PC-9 (cell line): Measurements from ENCODE around the gene WIPI1. TPM values are rescaled to one million over a fixed set of nuclear protein-coding genes. Genes with fewer than 3 reads are reported as not detected.
A peak's percentile ranks its signal among the peaks of the same experiment; 100 is the strongest.

Experiments used
- BruUV-seq: library from RNA; stranded (reverse); fragments of 400-500 nt; replicated peaks from 2 replicates; lab custom pipeline; 2021; lab: Mats Ljungman, UMichigan
- CTCF ChIA-PET: fragments of 300-600 bp; sonication (Branson Sonifier 250); formaldehyde crosslinking; loops from one replicate; lab custom pipeline; 2022; ENCODE audit warnings: antibody characterized with exemption; lab: Charles Lee
- POLR2A ChIA-PET: fragments of 300-600 bp; sonication (Branson Sonifier 250); formaldehyde crosslinking; loops from one replicate; lab custom pipeline; 2022; ENCODE audit warnings: antibody characterized with exemption; ENCODE audit not compliant: unreplicated experiment; lab: Charles Lee
- DNase-seq, 2 experiments: peaks; one replicate each; pipeline versions ENCODE4 v3.0.0 to v3.0.0-alpha.2; 2015 to 2022; ENCODE audit warnings: mixed read lengths in 1 of 2
- H2AFZ ChIP-seq: fragments of 200-600 bp; sonication (generic); 2 replicates; pipeline ENCODE4 v1.8.1; 2017; ENCODE audit warnings: antibody characterized with exemption
- H3F3A ChIP-seq: fragments of 200-600 bp; sonication (generic); 2 replicates; pipeline ENCODE4 v1.8.1; 2017; ENCODE audit warnings: antibody characterized with exemption, mild to moderate bottlenecking, low read depth; ENCODE audit not compliant: insufficient read depth
- H3K27ac ChIP-seq: fragments of 200-600 bp; sonication (generic); 2 replicates; pipeline ENCODE4 v1.6.1; 2016; ENCODE audit warnings: mixed run types
- H3K27me3 ChIP-seq: fragments of 200-600 bp; sonication (generic); 2 replicates; pipeline ENCODE4 v1.6.1; 2016; ENCODE audit warnings: low read depth, mixed run types; ENCODE audit not compliant: insufficient read depth
- H3K36me3 ChIP-seq: fragments of 200-600 bp; sonication (generic); 2 replicates; pipeline ENCODE4 v1.6.1; 2016; ENCODE audit warnings: low read depth, mixed run types
- H3K4me1 ChIP-seq: fragments of 200-600 bp; sonication (generic); replicated peaks from 2 replicates; pipeline ENCODE4 v1.6.1; 2016; ENCODE audit warnings: mixed run types; ENCODE audit not compliant: insufficient read depth
- H3K4me2 ChIP-seq: fragments of 200-600 bp; sonication (generic); 2 replicates; pipeline ENCODE4 v1.6.1; 2017; ENCODE audit warnings: mixed run types
- H3K4me3 ChIP-seq: fragments of 200-600 bp; sonication (generic); 2 replicates; pipeline ENCODE4 v1.6.1; 2016; ENCODE audit warnings: mixed run types
- H3K79me2 ChIP-seq: fragments of 200-600 bp; sonication (generic); 2 replicates; pipeline ENCODE4 v1.6.1; 2017; ENCODE audit warnings: low read depth, mixed run types
- H3K9me2 ChIP-seq: fragments of 200-600 bp; sonication (generic); 2 replicates; pipeline ENCODE4 v1.8.1; 2017; ENCODE audit warnings: mild to moderate bottlenecking; ENCODE audit not compliant: insufficient read depth
- H3K9me3 ChIP-seq: fragments of 200-600 bp; sonication (generic); 2 replicates; pipeline ENCODE4 v1.8.1; 2016; ENCODE audit warnings: low read depth; ENCODE audit not compliant: insufficient read depth
- H4K20me1 ChIP-seq: fragments of 200-600 bp; sonication (generic); 2 replicates; pipeline ENCODE4 v1.8.1; 2017; ENCODE audit not compliant: insufficient read depth
- CTCF ChIP-seq: fragments of 200-600 bp; sonication (generic); conservative IDR thresholded peaks from 2 replicates; pipeline ENCODE4 v1.6.1; 2017; ENCODE audit warnings: mixed run types, antibody characterized with exemption, mild to moderate bottlenecking, moderate library complexity
- EZH2 ChIP-seq: fragments of 200-600 bp; sonication (generic); IDR thresholded peaks from 2 replicates; pipeline ENCODE4 v1.8.0; 2017; ENCODE audit warnings: antibody characterized with exemption, low read depth
- intact Hi-C: fragments of 100-400 bp; cut with micrococcal nuclease; formaldehyde crosslinking; loops from one replicate; pipeline ENCODE4 v1.10.0; 2022; ENCODE audit not compliant: unreplicated experiment
- total RNA-seq: library from RNA; stranded (reverse); gene quantifications from 2 replicates; pipeline ENCODE4 v1.2.3, GENCODE V29; 2021

WIPI1 gene
- total RNA-seq, 1 experiment from 2014 or later: 11.2 TPM

GRCh38 chr17:68427575-68427974, 29.7 kb downstream of the WIPI1 start:
- POLR2A ChIA-PET: no interaction called here
- Histone ChIP-seq H3K4me3 (no peak overlapping the region), H3K9me3 (no peaks in the 10 kb centered on the region), H3K27ac (no peak overlapping the region), H3K36me3 (no peaks in the 10 kb centered on the region; the same call in 1 of the 2 replicates), H2AFZ (no peak overlapping the region), H3K79me2 (no peaks in the 10 kb centered on the region), H4K20me1 (no peaks in the 10 kb centered on the region), H3K9me2 (no peaks in the 10 kb centered on the region), H3K4me1 (peaks cover 11% of the 10 kb centered on the region), H3K4me2 (no peak overlapping the region), H3K27me3 (no peaks in the 10 kb centered on the region), H3F3A (no peaks in the 10 kb centered on the region; the same call in 1 of the 2 replicates)
- TF ChIP-seq EZH2 (no peak), CTCF (no peak)
- DNase-seq: no peak
- CTCF ChIA-PET: no interaction called here
- no TSS peak for BruUV-seq
- intact Hi-C loops: no loop called here

GRCh38 chr17:68425979-68426378, 31.3 kb downstream of the WIPI1 start:
- Histone ChIP-seq H3K36me3 (no peaks in the 10 kb centered on the region; the same call in 1 of the 2 replicates), H2AFZ (no peak overlapping the region), H3K4me2 (no peak overlapping the region), H3F3A (peaks cover 6% of the 10 kb centered on the region; the same call in 1 of the 2 replicates), H3K4me1 (peaks cover 11% of the 10 kb centered on the region), H3K27ac (no peak overlapping the region), H3K9me3 (no peaks in the 10 kb centered on the region), H4K20me1 (no peaks in the 10 kb centered on the region), H3K4me3 (no peak overlapping the region), H3K27me3 (no peaks in the 10 kb centered on the region), H3K9me2 (no peaks in the 10 kb centered on the region), H3K79me2 (no peaks in the 10 kb centered on the region)
- no peak for DNase-seq
- ChIA-PET POLR2A (no interaction called here), CTCF (no interaction called here)
- BruUV-seq: no TSS peak
- intact Hi-C loops: no loop called here
- TF ChIP-seq EZH2 (no peak), CTCF (no peak)

- H3K9me2 ChIP-seq: no peaks in the 10 kb centered on the region
- H3K36me3 ChIP-seq: no peaks in the 10 kb centered on the region; the same call in 1 of the 2 replicates
- H4K20me1 ChIP-seq: no peaks in the 10 kb centered on the region
- no peaks in the 10 kb centered on the region for H3K9me3 ChIP-seq
- TF ChIP-seq EZH2 (no peak), CTCF (no peak)
- POLR2A ChIA-PET: no interaction called here
- peak overlapping the region; percentile 28 for H3K4me2 ChIP-seq
- no peaks in the 10 kb centered on the region for H3K27me3 ChIP-seq
- peaks cover 11% of the 10 kb centered on the region for H3K4me1 ChIP-seq
- no peak overlapping the region for H2AFZ ChIP-seq
- intact Hi-C loops: no loop called here
- no peak overlapping the region for H3K4me3 ChIP-seq
- peak; percentile 74 to 80 for DNase-seq
- H3F3A ChIP-seq: peaks cover 6% of the 10 kb centered on the region; the same call in 1 of the 2 replicates
- CTCF ChIA-PET: interaction anchor here (1.0 kb wide), 1 partner anchor 9 kb away, joined by 3 read pairs; no protein-coding TSS in a partner anchor
- H3K79me2 ChIP-seq: no peaks in the 10 kb centered on the region
- no peak overlapping the region for H3K27ac ChIP-seq
- BruUV-seq: no TSS peak
These were observed 32.4 kb downstream of the WIPI1 start for GRCh38 chr17:68424861-68425260.
